ENCODE results near the gene TMEM45A.

The TMEM45A gene

DNA sequence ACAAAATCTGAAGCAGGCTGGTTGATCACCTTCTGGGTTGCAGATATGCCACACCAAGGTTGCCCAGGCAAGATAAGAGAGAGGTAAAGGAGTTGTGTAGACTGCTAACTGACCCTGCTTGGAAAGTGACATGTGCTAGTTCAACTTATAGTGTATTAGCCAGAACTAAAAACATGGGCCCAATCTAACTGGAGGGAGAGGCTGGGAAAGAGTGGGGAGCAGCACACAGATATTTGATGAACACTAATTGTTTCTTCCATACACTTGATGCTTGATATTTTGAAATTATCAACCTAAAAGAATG, 61.9 kb downstream of the TMEM45A start:
- H3K27me3 ChIP-seq (replicated peaks in 2 of 5; ENCODE audit: control insufficient read depth in 4 of 5, insufficient read depth in 5 of 5, low read length in 4 of 5) = no peaks in the 10 kb centered on the region
- no peaks in the 10 kb centered on the region for H3K36me3 ChIP-seq (ENCODE audit: control insufficient read depth in 4 of 4, insufficient read depth in 4 of 4, low read length in 3 of 4)
- H3K4me3 ChIP-seq (ENCODE audit: control insufficient read depth in 1 of 7, extremely low read depth in 1 of 7, insufficient read depth in 4 of 7, low read depth in 2 of 7, low read length in 6 of 7) = no peak overlapping the region
- ChIA-PET CTCF (no interaction called here), POLR2A (no interaction called here)
- peaks cover 0 to 2% (median 0%) of the 10 kb centered on the region in 5 experiments for H3K9me3 ChIP-seq (ENCODE audit: control extremely low read depth in 1 of 5, control insufficient read depth in 4 of 5, insufficient read depth in 2 of 5, low read depth in 1 of 5, low read length in 4 of 5)
- no peak overlapping the region for H3K27ac ChIP-seq (ENCODE audit: insufficient read depth in 1 of 2, low read depth in 1 of 2, low read length in 2 of 2, poor library complexity in 1 of 2, severe bottlenecking in 2 of 2)
- no peaks in the 10 kb centered on the region for H3K4me1 ChIP-seq (ENCODE audit: control extremely low read depth in 1 of 4, control insufficient read depth in 4 of 4, insufficient read depth in 4 of 4, low read length in 3 of 4)
- no peak for DNase-seq

DNA sequence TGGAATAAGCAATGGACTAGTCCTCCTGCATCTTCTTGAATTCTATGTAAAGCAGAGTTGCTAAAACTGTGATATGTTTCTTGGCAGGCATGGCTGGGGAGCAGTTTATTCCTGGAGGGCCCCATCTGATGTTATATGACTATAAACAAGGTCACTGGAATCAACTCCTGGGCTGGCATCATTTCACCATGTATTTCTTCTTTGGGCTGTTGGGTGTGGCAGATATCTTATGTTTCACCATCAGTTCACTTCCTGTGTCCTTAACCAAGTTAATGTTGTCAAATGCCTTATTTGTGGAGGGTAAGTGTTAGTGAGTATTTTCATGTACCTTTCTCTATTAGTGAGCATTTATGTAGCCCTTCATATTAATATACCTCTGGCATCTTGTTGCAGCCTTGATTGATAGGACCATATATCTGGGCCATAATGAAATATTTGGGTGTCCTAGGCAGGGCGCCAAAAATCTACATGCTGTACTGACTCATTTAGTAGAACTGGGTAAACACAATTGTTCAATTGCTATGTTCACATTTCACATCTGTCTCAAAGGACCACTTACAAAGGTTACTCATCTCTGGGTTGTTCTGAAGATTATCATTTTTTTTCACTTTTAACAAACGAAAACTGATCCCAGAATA, 64.4 kb downstream of the TMEM45A start:
- Histone ChIP-seq H3K9me3 (ENCODE audit: control extremely low read depth in 1 of 5, control insufficient read depth in 4 of 5, insufficient read depth in 2 of 5, low read depth in 1 of 5, low read length in 4 of 5) (peaks cover 0 to 2% (median 0%) of the 10 kb centered on the region in 5 experiments), H3K4me1 (ENCODE audit: control extremely low read depth in 1 of 4, control insufficient read depth in 4 of 4, insufficient read depth in 4 of 4, low read length in 3 of 4) (no peaks in the 10 kb centered on the region), H3K27me3 (replicated peaks in 2 of 5; ENCODE audit: control insufficient read depth in 4 of 5, insufficient read depth in 5 of 5, low read length in 4 of 5) (no peaks in the 10 kb centered on the region), H3K4me3 (ENCODE audit: control insufficient read depth in 1 of 7, extremely low read depth in 1 of 7, insufficient read depth in 4 of 7, low read depth in 2 of 7, low read length in 6 of 7) (no peak overlapping the region), H3K36me3 (ENCODE audit: control insufficient read depth in 4 of 4, insufficient read depth in 4 of 4, low read length in 3 of 4) (no peaks in the 10 kb centered on the region), H3K27ac (ENCODE audit: insufficient read depth in 1 of 2, low read depth in 1 of 2, low read length in 2 of 2, poor library complexity in 1 of 2, severe bottlenecking in 2 of 2) (no peak overlapping the region)
- WGBS (ENCODE audit: insufficient coverage) = no CpG with 5 or more reads among the region's 2 CpGs
- ChIA-PET POLR2A (no interaction called here), CTCF (no interaction called here)
- DNase-seq = no peak

DNA sequence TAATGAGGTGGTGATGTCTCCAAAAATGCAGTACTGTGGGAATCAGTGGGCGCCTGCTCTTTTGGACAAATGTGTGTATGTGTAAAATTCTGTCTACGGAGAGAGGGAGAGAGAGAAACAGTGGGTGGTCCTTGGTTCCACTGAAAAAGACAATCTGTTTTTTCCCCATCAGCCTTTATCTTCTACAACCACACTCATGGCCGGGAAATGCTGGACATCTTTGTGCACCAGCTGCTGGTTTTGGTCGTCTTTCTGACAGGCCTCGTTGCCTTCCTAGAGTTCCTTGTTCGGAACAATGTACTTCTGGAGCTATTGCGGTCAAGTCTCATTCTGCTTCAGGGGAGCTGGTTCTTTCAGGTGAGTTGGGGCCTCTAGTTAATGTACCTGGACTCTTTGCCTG, 65.8 kb downstream of the TMEM45A start:
- Histone ChIP-seq H3K9me3 (ENCODE audit: control extremely low read depth in 1 of 5, control insufficient read depth in 4 of 5, insufficient read depth in 2 of 5, low read depth in 1 of 5, low read length in 4 of 5) (peaks cover 0 to 2% (median 0%) of the 10 kb centered on the region in 5 experiments), H3K36me3 (ENCODE audit: control insufficient read depth in 4 of 4, insufficient read depth in 4 of 4, low read length in 3 of 4) (no peaks in the 10 kb centered on the region), H3K27ac (ENCODE audit: insufficient read depth in 1 of 2, low read depth in 1 of 2, low read length in 2 of 2, poor library complexity in 1 of 2, severe bottlenecking in 2 of 2) (no peak overlapping the region), H3K27me3 (replicated peaks in 2 of 5; ENCODE audit: control insufficient read depth in 4 of 5, insufficient read depth in 5 of 5, low read length in 4 of 5) (no peaks in the 10 kb centered on the region), H3K4me3 (ENCODE audit: control insufficient read depth in 1 of 7, extremely low read depth in 1 of 7, insufficient read depth in 4 of 7, low read depth in 2 of 7, low read length in 6 of 7) (no peak overlapping the region), H3K4me1 (ENCODE audit: control extremely low read depth in 1 of 4, control insufficient read depth in 4 of 4, insufficient read depth in 4 of 4, low read length in 3 of 4) (no peaks in the 10 kb centered on the region)
- POLR2A ChIA-PET = interaction anchor here (1.1 kb wide), 1 partner anchor 10 kb away, joined by 4 read pairs; no protein-coding TSS in a partner anchor
- CTCF ChIA-PET = interaction anchor here (1.3 kb wide), 1 partner anchor 19 kb away, joined by 3 read pairs; no protein-coding TSS in a partner anchor
- WGBS (ENCODE audit: insufficient coverage) = 100% methylated on average over 4 of the region's 7 CpGs
- DNase-seq = no peak

DNA sequence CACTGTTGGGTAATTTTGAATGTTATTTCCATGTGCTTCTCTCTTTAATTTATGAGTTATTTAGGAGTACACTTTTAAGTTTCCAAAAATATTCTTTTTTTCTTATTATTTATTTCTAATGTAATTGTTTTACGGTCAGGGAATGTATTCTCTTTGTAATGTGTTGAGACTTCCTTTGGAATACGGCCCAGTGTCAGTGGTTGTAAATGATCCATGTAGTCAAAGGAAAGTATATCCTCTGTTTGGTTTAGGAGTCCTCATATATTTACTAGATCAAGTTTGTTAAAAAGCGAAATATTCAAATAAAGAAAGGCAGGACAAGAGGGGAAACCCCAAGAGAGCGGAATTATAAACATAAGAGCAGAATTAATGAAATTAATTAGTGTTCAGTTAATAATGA, 68.0 kb downstream of the TMEM45A start:
- no peaks in the 10 kb centered on the region for H3K4me1 ChIP-seq (ENCODE audit: control extremely low read depth in 1 of 4, control insufficient read depth in 4 of 4, insufficient read depth in 4 of 4, low read length in 3 of 4)
- H3K9me3 ChIP-seq (ENCODE audit: control extremely low read depth in 1 of 5, control insufficient read depth in 4 of 5, insufficient read depth in 2 of 5, low read depth in 1 of 5, low read length in 4 of 5) = peaks cover 0 to 2% (median 0%) of the 10 kb centered on the region in 5 experiments
- H3K27me3 ChIP-seq (replicated peaks in 2 of 5; ENCODE audit: control insufficient read depth in 4 of 5, insufficient read depth in 5 of 5, low read length in 4 of 5) = no peaks in the 10 kb centered on the region
- DNase-seq = no peak
- ChIA-PET POLR2A (no interaction called here), CTCF (no interaction called here)
- H3K4me3 ChIP-seq (ENCODE audit: control insufficient read depth in 1 of 7, extremely low read depth in 1 of 7, insufficient read depth in 4 of 7, low read depth in 2 of 7, low read length in 6 of 7) = no peak overlapping the region
- no peak overlapping the region for H3K27ac ChIP-seq (ENCODE audit: insufficient read depth in 1 of 2, low read depth in 1 of 2, low read length in 2 of 2, poor library complexity in 1 of 2, severe bottlenecking in 2 of 2)
- 100% methylated on average over 2 of the region's 4 CpGs for WGBS (ENCODE audit: insufficient coverage)
- H3K36me3 ChIP-seq (ENCODE audit: control insufficient read depth in 4 of 4, insufficient read depth in 4 of 4, low read length in 3 of 4) = no peaks in the 10 kb centered on the region

DNA sequence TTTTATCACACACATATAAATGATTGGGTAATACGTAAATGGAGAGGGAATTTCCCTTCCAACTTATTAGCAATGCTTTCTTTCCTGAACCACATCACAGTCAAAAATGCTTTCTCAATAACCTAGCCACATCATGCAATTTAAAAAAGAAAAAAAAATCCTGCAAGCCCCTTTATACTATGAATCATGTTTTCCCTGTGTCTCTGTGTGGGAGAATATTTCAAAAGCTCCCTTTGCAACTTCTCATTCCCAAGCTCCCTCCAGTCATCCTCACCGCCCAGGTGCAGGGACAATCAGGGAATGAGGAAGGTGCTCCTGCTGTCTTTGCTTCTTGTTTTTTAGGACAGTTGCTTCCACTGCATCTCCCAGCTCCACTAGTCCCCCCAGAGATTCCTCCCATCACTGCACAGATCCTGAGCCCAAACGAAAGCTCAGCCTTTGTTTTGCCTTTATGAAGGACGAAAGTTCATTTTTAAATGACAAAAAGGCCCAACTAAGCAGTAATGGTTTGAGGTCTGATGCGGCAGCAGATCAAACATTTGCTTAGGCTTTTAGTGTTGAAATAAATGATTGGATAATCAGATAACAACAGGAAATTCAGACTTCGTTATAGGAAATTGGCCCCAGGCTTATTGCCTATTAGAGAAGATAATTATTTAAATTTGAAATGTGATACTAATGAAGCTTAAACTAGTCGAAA, 69.2 kb downstream of the TMEM45A start:
- no peak overlapping the region for H3K4me3 ChIP-seq (ENCODE audit: control insufficient read depth in 1 of 7, extremely low read depth in 1 of 7, insufficient read depth in 4 of 7, low read depth in 2 of 7, low read length in 6 of 7)
- no peak overlapping the region for H3K27ac ChIP-seq (ENCODE audit: insufficient read depth in 1 of 2, low read depth in 1 of 2, low read length in 2 of 2, poor library complexity in 1 of 2, severe bottlenecking in 2 of 2)
- H3K9me3 ChIP-seq (ENCODE audit: control extremely low read depth in 1 of 5, control insufficient read depth in 4 of 5, insufficient read depth in 2 of 5, low read depth in 1 of 5, low read length in 4 of 5) = no peaks in the 10 kb centered on the region
- no peaks in the 10 kb centered on the region for H3K36me3 ChIP-seq (ENCODE audit: control insufficient read depth in 4 of 4, insufficient read depth in 4 of 4, low read length in 3 of 4)
- CTCF ChIA-PET = interaction anchor here (0.6 kb wide), 1 partner anchor 631 kb away, joined by 3 read pairs; no protein-coding TSS in a partner anchor
- H3K27me3 ChIP-seq (replicated peaks in 2 of 5; ENCODE audit: control insufficient read depth in 4 of 5, insufficient read depth in 5 of 5, low read length in 4 of 5) = no peaks in the 10 kb centered on the region
- H3K4me1 ChIP-seq (ENCODE audit: control extremely low read depth in 1 of 4, control insufficient read depth in 4 of 4, insufficient read depth in 4 of 4, low read length in 3 of 4) = no peaks in the 10 kb centered on the region
- POLR2A ChIA-PET = interaction anchor here (0.8 kb wide), 1 partner anchor 15 kb away, joined by 3 read pairs; no protein-coding TSS in a partner anchor
- no peak for DNase-seq
- WGBS (ENCODE audit: insufficient coverage) = 100% methylated on average over 1 of the region's 7 CpGs

DNA sequence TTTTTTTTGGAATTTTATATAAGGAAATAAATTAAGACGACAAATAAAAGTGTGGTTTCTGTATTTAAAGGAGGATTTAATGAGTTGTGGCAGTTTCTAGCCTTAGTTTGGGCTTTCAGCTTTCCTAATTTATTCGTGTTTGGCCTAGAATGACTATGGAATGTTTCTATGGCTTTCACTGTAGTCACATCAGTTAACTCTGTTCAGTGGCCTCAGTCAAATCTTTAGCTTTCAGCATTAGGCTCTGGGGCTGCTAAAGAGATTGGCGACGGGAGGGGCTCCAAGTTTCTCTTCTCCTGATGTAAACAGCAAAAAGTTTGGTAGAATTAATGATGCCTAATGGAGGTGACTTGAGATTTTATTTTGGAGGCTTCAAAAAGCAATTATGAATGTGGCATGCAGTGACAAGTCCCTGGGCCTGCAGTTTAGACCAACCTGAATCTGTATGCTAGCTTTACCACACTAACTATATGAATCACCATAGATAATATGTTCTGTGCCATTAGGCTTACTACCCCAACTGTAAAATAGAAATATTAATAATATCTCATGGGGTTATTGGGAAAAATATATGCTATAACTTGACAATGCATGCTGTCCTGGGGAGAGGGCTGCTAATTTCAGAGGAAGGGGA, 69.9 kb downstream of the TMEM45A start:
- Histone ChIP-seq H3K9me3 (ENCODE audit: control extremely low read depth in 1 of 5, control insufficient read depth in 4 of 5, insufficient read depth in 2 of 5, low read depth in 1 of 5, low read length in 4 of 5) (no peaks in the 10 kb centered on the region), H3K36me3 (ENCODE audit: control insufficient read depth in 4 of 4, insufficient read depth in 4 of 4, low read length in 3 of 4) (no peaks in the 10 kb centered on the region), H3K27ac (ENCODE audit: insufficient read depth in 1 of 2, low read depth in 1 of 2, low read length in 2 of 2, poor library complexity in 1 of 2, severe bottlenecking in 2 of 2) (no peak overlapping the region), H3K4me3 (ENCODE audit: control insufficient read depth in 1 of 7, extremely low read depth in 1 of 7, insufficient read depth in 4 of 7, low read depth in 2 of 7, low read length in 6 of 7) (no peak overlapping the region), H3K27me3 (replicated peaks in 2 of 5; ENCODE audit: control insufficient read depth in 4 of 5, insufficient read depth in 5 of 5, low read length in 4 of 5) (no peaks in the 10 kb centered on the region), H3K4me1 (ENCODE audit: control extremely low read depth in 1 of 4, control insufficient read depth in 4 of 4, insufficient read depth in 4 of 4, low read length in 3 of 4) (no peaks in the 10 kb centered on the region)
- ChIA-PET CTCF (interaction anchor here (0.6 kb wide), 1 partner anchor 630 kb away, joined by 3 read pairs; no protein-coding TSS in a partner anchor), POLR2A (no interaction called here)
- DNase-seq = no peak
- 97% methylated on average over 4 of the region's 4 CpGs for WGBS (ENCODE audit: insufficient coverage)

DNA sequence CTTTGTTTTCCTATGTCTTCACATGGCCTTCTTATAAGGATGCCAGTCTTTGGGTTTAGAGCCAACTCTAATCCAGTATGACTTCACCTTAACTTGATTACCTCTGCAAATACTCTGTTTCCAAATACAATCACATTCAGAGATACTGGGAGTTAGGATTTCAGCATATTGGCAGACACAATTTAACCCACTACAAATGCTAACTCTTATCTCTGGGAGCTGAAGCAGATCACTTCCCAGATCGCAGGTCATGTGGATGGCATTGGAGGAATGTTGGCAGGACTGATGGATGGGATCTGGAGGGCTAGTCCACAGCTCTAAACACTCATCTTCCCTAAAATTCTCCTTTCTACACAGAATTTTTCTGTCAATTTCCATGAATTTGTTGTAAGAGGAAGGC, 70.8 kb downstream of the TMEM45A start:
- ChIA-PET CTCF (no interaction called here), POLR2A (no interaction called here)
- Histone ChIP-seq H3K9me3 (ENCODE audit: control extremely low read depth in 1 of 5, control insufficient read depth in 4 of 5, insufficient read depth in 2 of 5, low read depth in 1 of 5, low read length in 4 of 5) (no peaks in the 10 kb centered on the region), H3K27ac (ENCODE audit: insufficient read depth in 1 of 2, low read depth in 1 of 2, low read length in 2 of 2, poor library complexity in 1 of 2, severe bottlenecking in 2 of 2) (no peak overlapping the region), H3K36me3 (ENCODE audit: control insufficient read depth in 4 of 4, insufficient read depth in 4 of 4, low read length in 3 of 4) (no peaks in the 10 kb centered on the region), H3K27me3 (replicated peaks in 2 of 5; ENCODE audit: control insufficient read depth in 4 of 5, insufficient read depth in 5 of 5, low read length in 4 of 5) (no peaks in the 10 kb centered on the region), H3K4me1 (ENCODE audit: control extremely low read depth in 1 of 4, control insufficient read depth in 4 of 4, insufficient read depth in 4 of 4, low read length in 3 of 4) (no peaks in the 10 kb centered on the region), H3K4me3 (ENCODE audit: control insufficient read depth in 1 of 7, extremely low read depth in 1 of 7, insufficient read depth in 4 of 7, low read depth in 2 of 7, low read length in 6 of 7) (no peak overlapping the region)
- no CpG with 5 or more reads among the region's 1 CpG for WGBS (ENCODE audit: insufficient coverage)
- DNase-seq = no peak

Data from common myeloid progenitor, CD34-positive (primary cell).